Activated CD8-positive, alpha-beta memory T cell treated with anti-CD3 and anti-CD28 coated beads for 24 hours (primary cell): ENCODE measurements around the gene RNF126.
"Not testable (repeated sequence)": the region's sequence is repeated elsewhere in the genome, so short reads cannot be mapped to it uniquely, and the experiment has no call there.

Source experiments
- DNase-seq: peaks from one replicate; pipeline ENCODE4 v3.0.0-alpha.2; 2020

Gene RNF126

GRCh38 chr19:662962-663681, at the start of gene RNF126:
TSS of gene RNF126 (minus strand) at chr19:663214. CDS start at chr19:663121, 93 bp downstream.
- DNase-seq, result peak; percentile 97

GRCh38 chr19:711254-711653, 48.2 kb upstream of the RNF126 start:
- DNase-seq, result no peak

DNA sequence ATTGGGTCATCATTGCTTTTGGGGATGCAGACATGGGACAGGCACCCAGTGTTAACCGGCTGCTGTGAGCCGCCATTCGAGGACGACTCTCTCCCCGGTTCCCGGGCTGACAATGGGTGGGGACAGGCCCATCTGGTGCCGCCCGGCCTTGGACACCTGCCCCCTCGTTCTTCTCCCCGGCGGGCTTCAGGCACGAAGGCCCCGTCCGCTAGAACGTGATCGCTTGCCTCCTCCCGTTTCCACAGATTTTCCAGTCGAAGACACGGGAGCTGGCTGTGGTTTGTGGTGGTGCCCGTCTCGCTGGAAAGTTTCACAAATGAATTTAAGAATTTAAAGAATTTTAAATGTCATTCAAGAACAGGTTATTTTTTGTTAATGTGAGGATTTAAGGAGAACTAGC, 47.8 kb upstream of the RNF126 start:
- DNase-seq, result no peak

GRCh38 chr19:709965-710571, 47.1 kb upstream of the RNF126 start:
- no peak for DNase-seq

GRCh38 chr19:709196-709964, 46.4 kb upstream of the RNF126 start:
- DNase-seq, result no peak

GRCh38 chr19:708154-709143, 45.4 kb upstream of the RNF126 start, which contains the start of gene PALM:
TSS of gene PALM (plus strand) at chr19:708935. CDS start at chr19:709147, 212 bp downstream.
- DNase-seq, result no peak

DNA sequence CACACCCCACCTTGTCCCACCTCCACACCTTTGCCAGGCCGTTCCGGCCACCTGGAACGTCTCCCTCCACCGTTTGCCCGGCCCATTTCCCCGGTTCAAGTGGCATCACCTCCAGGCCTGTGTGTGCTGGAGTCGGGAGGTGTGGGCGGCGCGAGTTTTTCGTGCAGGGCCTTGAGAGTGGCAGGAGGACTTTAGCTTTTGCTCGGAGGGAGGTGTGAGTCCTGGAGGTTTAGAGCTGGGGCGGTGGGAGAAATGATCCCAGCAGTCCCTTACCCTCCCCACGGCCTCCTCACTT, 41.4 kb upstream of the RNF126 start:
- no peak for DNase-seq

- DNase-seq, result peak; percentile 78
Observed at GRCh38 chr19:703651-704446, 40.8 kb upstream of the RNF126 start.

GRCh38 chr19:703329-703650, 40.3 kb upstream of the RNF126 start:
- DNase-seq, result no peak

DNA sequence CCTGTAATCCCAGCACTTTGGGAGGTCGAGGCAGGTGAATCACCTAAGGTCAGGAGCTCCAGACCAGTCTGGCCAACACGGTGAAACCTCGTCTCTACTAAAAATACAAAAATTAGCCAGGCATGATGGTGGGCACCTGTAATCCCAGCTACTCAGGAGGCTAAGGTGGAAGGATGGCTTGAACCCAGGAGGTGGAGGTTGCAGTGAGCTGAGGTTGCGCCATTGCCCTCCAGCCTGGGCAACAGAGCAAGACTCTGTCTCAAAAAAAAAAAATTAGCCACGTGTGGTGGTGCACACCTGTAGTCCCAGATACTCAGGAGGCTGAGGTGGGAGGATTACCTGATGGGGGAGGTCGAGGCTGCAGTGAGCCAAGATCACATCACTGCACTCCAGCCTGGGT, 39.8 kb upstream of the RNF126 start:
- not testable (repeated sequence) for DNase-seq

DNA sequence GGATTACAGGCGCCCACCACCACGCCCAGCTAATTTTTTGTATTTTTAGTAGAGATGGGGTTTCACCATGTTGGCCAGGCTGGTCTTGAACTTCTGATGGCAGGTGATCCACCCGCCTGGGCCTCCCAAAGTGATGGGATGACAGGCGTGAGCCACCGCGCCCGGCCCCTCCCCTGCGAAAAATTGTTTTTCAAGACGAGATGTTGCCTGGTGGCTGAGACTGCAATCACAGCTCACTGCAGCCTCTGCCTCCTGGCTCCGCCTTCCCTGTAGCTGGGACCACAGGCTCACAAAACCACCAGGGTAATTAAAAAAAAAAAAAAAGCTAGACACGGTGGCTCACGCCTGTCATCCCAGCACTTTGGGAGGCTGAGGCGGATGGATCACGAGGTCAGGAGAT, 36.9 kb upstream of the RNF126 start:
- DNase-seq, result not testable (repeated sequence)

- not testable (repeated sequence) for DNase-seq
Observed at GRCh38 chr19:698529-698928, 35.5 kb upstream of the RNF126 start.

DNA sequence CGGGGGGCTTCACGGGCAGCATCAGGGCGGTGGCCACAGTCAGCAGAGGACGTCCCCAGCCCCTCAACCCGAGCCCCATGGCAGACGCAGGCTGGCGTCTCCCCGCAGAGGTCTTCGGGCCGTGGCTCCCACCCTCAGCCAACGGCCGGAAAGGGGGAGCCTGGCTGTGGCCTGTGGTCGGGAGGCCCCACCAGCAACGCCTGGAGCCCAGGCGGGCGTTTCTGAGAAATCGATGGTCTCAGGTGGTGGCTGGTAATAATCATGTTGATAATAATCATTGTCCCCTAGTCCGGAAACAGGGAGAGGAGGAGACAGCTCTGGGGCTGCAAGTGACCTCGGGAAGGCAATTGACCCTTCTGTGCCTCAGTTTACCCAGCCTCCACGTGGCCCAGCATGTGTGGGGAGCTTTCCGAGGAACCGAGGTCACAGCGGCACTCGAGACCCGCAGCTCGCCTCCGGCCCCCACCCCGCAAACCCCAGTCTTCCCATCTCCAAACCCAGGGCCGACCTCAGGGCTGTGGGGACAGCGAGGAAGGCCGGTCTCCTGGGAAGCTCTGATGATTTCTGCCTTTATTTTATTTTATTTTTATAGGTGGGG, 32.4 kb upstream of the RNF126 start, which contains the start of gene PRSS57:
Gene PRSS57, minus strand, starts transcription at position 101 of the 598 bp plus-strand sequence. Its CDS starts 22 bp downstream, at position 79.
- DNase-seq, result no peak

DNA sequence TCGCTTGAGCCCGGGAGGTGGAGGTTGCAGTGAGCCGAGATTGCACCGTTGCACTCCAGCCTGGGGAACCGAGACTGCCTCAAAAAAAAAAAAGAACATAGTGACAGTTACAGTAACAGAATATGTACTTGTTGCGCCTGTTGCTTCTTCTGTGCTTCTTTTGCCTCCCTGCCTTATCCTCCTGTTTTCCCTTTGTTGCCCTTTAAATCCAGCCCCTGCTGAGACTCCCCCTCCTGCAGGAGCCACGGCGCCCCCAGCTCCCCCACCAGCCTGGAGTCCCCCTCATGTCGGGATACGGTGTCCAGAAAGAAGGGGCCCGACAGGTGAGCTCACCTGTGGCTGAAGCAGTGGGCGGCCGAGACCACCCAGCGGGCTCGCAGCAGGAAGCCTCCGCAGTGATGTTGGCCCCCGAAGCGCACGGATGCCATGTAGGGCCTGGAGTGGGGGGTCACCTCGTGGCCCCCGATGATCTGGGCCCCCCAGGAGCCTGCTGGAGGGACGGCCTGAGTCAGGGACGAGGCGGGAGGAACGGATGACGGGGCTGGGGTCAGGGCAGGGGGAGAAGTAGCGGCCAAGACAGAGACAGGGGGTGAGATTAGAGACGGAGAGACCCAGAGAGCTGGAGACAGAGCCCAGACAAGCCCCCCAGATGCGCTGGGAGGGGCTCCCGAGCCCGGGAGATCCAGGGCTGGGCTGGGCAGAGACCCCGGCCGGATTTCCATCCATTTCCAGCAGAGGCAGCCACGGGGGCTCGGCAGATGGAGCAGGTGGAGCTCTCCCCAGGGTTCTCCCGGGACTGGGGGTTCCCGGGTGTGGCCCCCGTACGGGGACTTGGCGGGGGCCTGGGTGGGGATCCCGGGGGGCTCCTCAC, 31.7 kb upstream of the RNF126 start:
- no peak for DNase-seq

DNA sequence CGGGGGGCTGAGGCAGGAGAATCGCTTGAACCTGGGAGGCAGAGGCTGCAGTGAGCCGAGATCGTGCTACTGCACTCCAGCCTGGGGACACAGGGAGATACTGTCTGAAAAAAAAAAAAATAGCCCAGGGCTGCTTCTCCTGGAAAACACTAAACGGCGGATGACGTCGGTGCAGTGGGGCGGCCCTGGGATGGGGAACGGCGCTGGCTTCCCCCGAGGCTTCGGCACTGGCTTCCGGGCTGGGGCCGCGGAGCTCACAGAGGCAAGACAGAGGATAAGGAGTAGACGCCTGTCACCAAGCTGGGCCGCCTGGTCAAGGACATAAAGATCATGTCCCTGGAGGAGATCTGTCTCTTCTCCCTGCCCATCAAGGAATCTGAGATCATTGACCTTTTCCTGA, 27.2 kb upstream of the RNF126 start:
- no peak for DNase-seq

DNA sequence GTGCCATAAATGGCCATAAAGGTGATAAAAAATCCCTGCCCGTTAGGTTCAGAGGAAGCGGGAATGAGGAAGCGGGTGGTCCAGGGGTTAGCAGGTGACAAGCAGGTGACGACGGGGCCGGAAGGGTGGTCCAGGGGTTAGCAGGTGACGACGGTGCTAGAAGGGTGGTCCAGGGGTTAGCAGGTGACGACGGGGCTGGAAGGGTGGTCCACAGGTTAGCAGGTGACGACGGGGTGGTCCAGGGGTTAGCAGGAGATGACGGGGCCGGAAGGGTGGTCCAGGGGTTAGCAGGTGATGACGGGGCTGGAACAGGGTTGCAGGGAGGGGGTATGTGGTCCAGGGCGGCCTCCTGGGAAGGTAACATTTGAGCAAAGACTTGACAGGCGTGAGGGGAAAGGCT, 26.0 kb upstream of the RNF126 start:
- DNase-seq, result no peak

DNA sequence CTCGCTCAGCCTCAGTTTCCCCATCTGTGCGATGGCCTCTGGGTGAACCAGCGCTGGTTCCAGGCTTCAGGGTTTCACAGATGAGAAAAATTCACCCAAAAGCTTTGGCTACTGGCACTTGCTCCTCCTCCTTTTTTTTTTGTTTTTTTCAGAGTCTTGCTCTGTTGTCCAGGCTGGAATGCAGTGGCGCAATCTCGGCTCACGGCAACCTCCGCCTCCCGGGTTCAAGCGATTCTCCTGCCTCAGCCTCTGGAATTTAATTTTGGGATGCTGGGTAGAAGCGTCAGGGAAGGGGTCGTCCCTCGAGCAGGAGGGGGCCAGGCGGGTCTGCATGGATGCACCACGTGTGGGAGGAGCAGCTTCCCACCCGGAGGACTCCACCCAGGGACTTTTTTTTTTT, 25.2 kb upstream of the RNF126 start:
- DNase-seq, result no peak

DNA sequence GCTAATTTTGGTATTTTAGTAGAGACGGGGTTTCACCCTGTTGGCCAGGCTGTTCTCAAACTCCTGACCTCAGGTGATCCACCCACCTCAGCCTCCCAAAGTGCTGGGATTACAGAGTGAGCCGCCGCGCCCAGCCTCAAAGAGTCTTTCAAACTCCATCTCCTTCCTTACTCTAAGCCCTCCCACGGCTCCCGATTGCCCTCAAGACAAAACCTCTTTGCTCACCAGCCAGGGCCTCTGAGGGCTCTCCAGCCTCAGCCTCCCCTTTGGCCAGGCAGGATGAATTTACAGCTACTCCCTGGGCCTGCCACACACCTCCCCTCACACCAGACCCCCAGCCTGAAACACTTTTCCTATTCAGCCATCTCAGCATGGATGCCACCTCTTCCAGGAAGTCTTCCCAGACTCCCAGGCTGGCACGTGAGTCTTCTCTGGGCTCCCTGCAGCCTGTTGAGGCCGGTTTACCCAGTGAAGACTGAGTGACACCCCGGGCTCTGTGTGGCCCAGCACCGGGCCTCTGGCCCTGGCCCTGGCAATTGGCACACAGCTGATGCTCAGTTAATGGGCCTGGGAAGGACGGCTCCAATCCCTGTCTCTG, 24.7 kb upstream of the RNF126 start:
- no peak for DNase-seq

- DNase-seq, result no peak
Observed at GRCh38 chr19:686589-687297, 23.7 kb upstream of the RNF126 start.
